Keratinocyte (primary cell): Measurements from ENCODE around the gene CPED1. TPM values are rescaled to one million over a fixed set of nuclear protein-coding genes. Genes with fewer than 3 reads are reported as not detected.
"Not testable (repeated sequence)": the region's sequence is repeated elsewhere in the genome, so short reads cannot be mapped to it uniquely, and the experiment has no call there.

Experiments used
- DNase-seq: peaks from one replicate; pipeline ENCODE4 v3.0.0-alpha.2; 2011; ENCODE audit warnings: low read depth, missing footprints, low spot score
- FAIRE-seq: peaks from 2 replicates; lab custom pipeline; 2011; peaks lifted over from hg19 to GRCh38; lab: Jason Lieb, UNC
- H2AFZ ChIP-seq: 2 replicates; pipeline ENCODE4 v1.6.0; 2012; ENCODE audit warnings: low read length, control low read depth, inconsistent platforms; ENCODE audit not compliant: control insufficient read depth
- H3K27ac ChIP-seq: 2 replicates; pipeline ENCODE4 v1.5.1; 2011; ENCODE audit warnings: low read length; ENCODE audit not compliant: control insufficient read depth, insufficient read depth
- H3K27me3 ChIP-seq: 3 replicates; pipeline ENCODE4 v1.6.0; 2011; ENCODE audit warnings: low read length; ENCODE audit not compliant: control insufficient read depth, insufficient read depth; ENCODE audit errors: extremely low read depth
- H3K36me3 ChIP-seq, 2 experiments: 2 replicates in 1 of 2; 3 replicates in 1 of 2; pipeline ENCODE4 v1.5.1; 2011; ENCODE audit warnings: low read length in 2 of 2, mild to moderate bottlenecking in 1 of 2; ENCODE audit not compliant: control insufficient read depth in 2 of 2, insufficient read depth in 2 of 2; ENCODE audit errors: extremely low read depth in 1 of 2
- H3K4me1 ChIP-seq: 3 replicates; pipeline ENCODE4 v1.5.1; 2011; ENCODE audit warnings: low read length; ENCODE audit not compliant: control insufficient read depth, insufficient read depth; ENCODE audit errors: extremely low read depth
- H3K4me2 ChIP-seq: 3 replicates; pipeline ENCODE4 v1.6.0; 2011; ENCODE audit warnings: low read depth, low read length; ENCODE audit not compliant: control insufficient read depth, insufficient read depth; ENCODE audit errors: extremely low read depth
- H3K4me3 ChIP-seq, 3 experiments: fragments of 200-600 bp in 1 of 3; sonication (generic) in 1 of 3; 2 replicates in 2 of 3; 3 replicates in 1 of 3; pipeline ENCODE4 v1.5.1; 2011 to 2016; ENCODE audit warnings: low read length in 3 of 3, mild to moderate bottlenecking in 3 of 3, control low read depth in 2 of 3, inconsistent platforms in 1 of 3, low read depth in 1 of 3, mixed read lengths in 1 of 3, mixed run types in 1 of 3, moderate library complexity in 1 of 3; ENCODE audit not compliant: control insufficient read depth in 2 of 3, insufficient read depth in 2 of 3; ENCODE audit errors: extremely low read depth in 1 of 3
- H3K79me2 ChIP-seq: 2 replicates; pipeline ENCODE4 v1.6.0; 2012; ENCODE audit warnings: low read length; ENCODE audit not compliant: control insufficient read depth, insufficient read depth
- H3K9ac ChIP-seq: 3 replicates; pipeline ENCODE4 v1.6.0; 2011; ENCODE audit warnings: low read length; ENCODE audit not compliant: control insufficient read depth, insufficient read depth; ENCODE audit errors: extremely low read depth
- H3K9me1 ChIP-seq: 3 replicates; pipeline ENCODE4 v1.6.0; 2011; ENCODE audit warnings: low read length; ENCODE audit not compliant: control insufficient read depth, insufficient read depth; ENCODE audit errors: extremely low read depth
- H3K9me3 ChIP-seq: 2 replicates; pipeline ENCODE4 v1.5.1; 2012; ENCODE audit warnings: low read depth, low read length; ENCODE audit not compliant: control insufficient read depth
- H4K20me1 ChIP-seq: 3 replicates; pipeline ENCODE4 v1.6.0; 2011; ENCODE audit warnings: low read length; ENCODE audit not compliant: control insufficient read depth, insufficient read depth; ENCODE audit errors: extremely low read depth
- EZH2 ChIP-seq: IDR thresholded peaks from one replicate; pipeline ENCODE4 v1.6.1; 2012; ENCODE audit warnings: inconsistent platforms, mild to moderate bottlenecking, low read length, moderate library complexity
- dilution Hi-C: fragments of 300-500 bp; cut with MboI; formaldehyde crosslinking; loops from one replicate; pipeline ENCODE4 v1.7.0; 2020; ENCODE audit warnings: low sequenced_read_pairs; ENCODE audit not compliant: extremely low pct_ligation_motif_present
- polyA plus RNA-seq, 5 experiments: library from polyadenylated mRNA; depleted of rRNA in 3 of 5; stranded (reverse) in 3 of 5; stranded (forward) in 1 of 5; unstranded in 1 of 5; fragments of >200 nt; gene quantifications; 1 replicate in 1 of 5; 2 replicates in 3 of 5; 3 replicates in 1 of 5; pipeline versions ENCODE4 v1.2.1 to v1.2.3, GENCODE V29; 2011 to 2012; ENCODE audit warnings: missing spikeins in 2 of 5, low read depth in 1 of 5, low replicate concordance in 1 of 5
- TF ChIP-seq, protein P1 (sequence below), 3 experiments: IDR thresholded peaks in 1 of 3; conservative IDR thresholded peaks in 1 of 3; optimal IDR thresholded peaks in 1 of 3; 2 replicates in 2 of 3; 3 replicates in 1 of 3; pipeline versions ENCODE3 to v1.5.1; 2011; ENCODE audit warnings: low read length in 3 of 3, mild to moderate bottlenecking in 3 of 3, moderate library complexity in 2 of 3, control low read depth in 1 of 3, inconsistent platforms in 1 of 3; ENCODE audit not compliant: insufficient read depth in 2 of 3; ENCODE audit errors: extremely low read depth in 1 of 3

Gene CPED1
- polyA plus RNA-seq, 1 donor (not counting 4 experiments of a cell fraction or from before 2014, with no cell fraction given): 0.62 TPM

DNA sequence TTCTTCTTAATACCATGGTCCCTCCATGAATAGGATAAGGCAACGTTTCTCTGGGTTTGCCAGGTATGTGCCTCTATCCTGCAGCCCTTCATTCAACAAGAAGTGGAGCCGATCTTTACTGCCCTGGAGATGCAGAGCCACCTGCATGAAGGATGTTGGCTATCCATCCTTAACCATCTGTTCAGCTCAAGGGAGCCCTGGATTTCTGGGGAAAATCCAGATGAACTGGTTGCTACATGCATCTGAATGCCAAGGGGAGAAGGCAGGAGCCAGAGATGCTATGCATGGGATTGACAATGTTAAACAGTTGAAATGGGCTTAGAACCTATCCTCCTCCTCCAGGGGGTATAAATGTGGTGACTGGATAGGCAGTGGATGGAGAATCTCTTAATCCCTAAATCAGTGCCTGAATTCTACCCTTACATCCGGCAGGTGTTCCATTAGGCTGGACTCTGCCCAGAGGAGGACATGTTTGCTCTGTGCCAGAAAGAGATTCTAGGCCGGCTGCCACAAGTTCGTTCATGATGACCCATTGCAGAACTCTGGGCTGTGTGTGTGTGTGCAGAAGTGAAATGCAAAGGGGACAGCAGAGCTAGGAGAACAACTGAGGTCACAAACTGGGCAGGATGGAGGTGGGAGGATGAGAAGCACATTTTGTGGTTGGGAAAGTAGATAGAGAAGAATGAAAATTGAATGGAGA, 15.6 kb downstream of the CPED1 start:
- H4K20me1 ChIP-seq: no peaks in the 10 kb centered on the region
- H3K9me1 ChIP-seq: no peaks in the 10 kb centered on the region
- no peak overlapping the region for H2AFZ ChIP-seq
- no peak overlapping the region for H3K4me3 ChIP-seq
- dilution Hi-C loops: no loop called here
- no peaks in the 10 kb centered on the region for H3K79me2 ChIP-seq
- no peak for DNase-seq
- no peaks in the 10 kb centered on the region for H3K4me1 ChIP-seq
- H3K9ac ChIP-seq: no peak overlapping the region
- H3K9me3 ChIP-seq: no peaks in the 10 kb centered on the region
- TF ChIP-seq, protein P1, sequence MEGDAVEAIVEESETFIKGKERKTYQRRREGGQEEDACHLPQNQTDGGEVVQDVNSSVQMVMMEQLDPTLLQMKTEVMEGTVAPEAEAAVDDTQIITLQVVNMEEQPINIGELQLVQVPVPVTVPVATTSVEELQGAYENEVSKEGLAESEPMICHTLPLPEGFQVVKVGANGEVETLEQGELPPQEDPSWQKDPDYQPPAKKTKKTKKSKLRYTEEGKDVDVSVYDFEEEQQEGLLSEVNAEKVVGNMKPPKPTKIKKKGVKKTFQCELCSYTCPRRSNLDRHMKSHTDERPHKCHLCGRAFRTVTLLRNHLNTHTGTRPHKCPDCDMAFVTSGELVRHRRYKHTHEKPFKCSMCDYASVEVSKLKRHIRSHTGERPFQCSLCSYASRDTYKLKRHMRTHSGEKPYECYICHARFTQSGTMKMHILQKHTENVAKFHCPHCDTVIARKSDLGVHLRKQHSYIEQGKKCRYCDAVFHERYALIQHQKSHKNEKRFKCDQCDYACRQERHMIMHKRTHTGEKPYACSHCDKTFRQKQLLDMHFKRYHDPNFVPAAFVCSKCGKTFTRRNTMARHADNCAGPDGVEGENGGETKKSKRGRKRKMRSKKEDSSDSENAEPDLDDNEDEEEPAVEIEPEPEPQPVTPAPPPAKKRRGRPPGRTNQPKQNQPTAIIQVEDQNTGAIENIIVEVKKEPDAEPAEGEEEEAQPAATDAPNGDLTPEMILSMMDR (optimal IDR thresholded peaks at IDR 0.05 in 1 of 3, IDR thresholded peaks at IDR 0.05 in 1 of 3, conservative IDR thresholded peaks at IDR 0.05 in 1 of 3; ENCODE audit: extremely low read depth in 1 of 3, insufficient read depth in 2 of 3, low read length in 3 of 3): no peak
- no peak for TF ChIP-seq EZH2
- no peaks in the 10 kb centered on the region for H3K36me3 ChIP-seq
- no peaks in the 10 kb centered on the region for H3K27me3 ChIP-seq
- H3K4me2 ChIP-seq: no peak overlapping the region
- no peak overlapping the region for H3K27ac ChIP-seq
- no peak for FAIRE-seq

DNA sequence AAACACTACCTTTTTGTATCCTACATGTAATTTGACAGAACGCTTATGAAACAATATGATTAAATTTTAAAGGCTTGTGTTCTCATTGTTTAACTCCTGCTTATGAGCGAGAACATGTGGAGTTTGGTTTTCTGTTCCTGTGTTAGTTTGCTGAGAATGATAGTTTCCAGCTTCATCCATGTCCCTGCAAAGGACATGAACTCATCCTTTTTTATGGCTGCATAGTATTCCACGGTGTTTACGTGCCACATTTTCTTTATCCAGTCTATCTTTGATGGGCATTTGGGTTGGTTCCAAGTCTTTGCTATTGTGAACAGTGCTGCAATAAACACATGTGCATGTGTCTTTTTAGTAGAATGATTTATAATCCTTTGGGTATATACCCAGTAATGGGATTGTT, 16.5 kb downstream of the CPED1 start:
- H3K9me3 ChIP-seq, H3K9me1 ChIP-seq, FAIRE-seq, DNase-seq, H3K4me1 ChIP-seq, H3K4me2 ChIP-seq, H3K9ac ChIP-seq, H3K4me3 ChIP-seq, H2AFZ ChIP-seq, H3K79me2 ChIP-seq, H3K27ac ChIP-seq, dilution Hi-C loops, H3K36me3 ChIP-seq, H4K20me1 ChIP-seq, H3K27me3 ChIP-seq: not testable (repeated sequence)
